HEK293T (cell line): ENCODE data around the gene ZNF768.

Source experiments
- ARNT ChIP-seq: fragments of 450-650 bp; IDR thresholded peaks from 2 replicates; pipeline ENCODE4 v1.6.1; 2017; ENCODE audit warnings: mild to moderate bottlenecking
- SP1 ChIP-seq: fragments of 450-650 bp; IDR thresholded peaks from 2 replicates; pipeline ENCODE4 v1.6.1; 2017
- SUZ12 ChIP-seq: fragments of 450-650 bp; IDR thresholded peaks from 2 replicates; pipeline ENCODE4 v1.6.1; 2016; ENCODE audit warnings: mild to moderate bottlenecking

DNA sequence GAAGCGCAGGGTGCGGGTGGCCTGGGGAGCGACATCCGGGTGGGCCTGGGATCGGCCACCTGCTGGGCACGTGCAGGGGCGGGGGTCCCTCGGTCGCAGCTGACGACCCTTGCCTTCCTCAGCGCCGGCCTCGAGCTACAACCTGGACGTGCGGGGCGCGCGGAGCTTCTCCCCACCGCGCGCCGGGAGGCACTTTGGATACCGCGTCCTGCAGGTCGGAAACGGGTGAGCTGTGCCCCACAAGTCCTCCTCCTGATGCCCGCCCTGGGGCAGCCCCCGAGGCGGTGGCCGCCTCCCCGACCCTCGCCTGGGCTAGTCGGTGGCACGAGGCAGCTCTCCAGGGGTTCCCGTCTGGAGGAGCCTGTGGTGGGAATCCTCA, 52.3 kb downstream of the ZNF768 start:
- no peak for TF ChIP-seq ARNT
- no peak for TF ChIP-seq SP1
- no peak for TF ChIP-seq SUZ12
